GM23338 (cell line): ENCODE data around the gene LTBP4. TPM values are rescaled to one million over a fixed set of nuclear protein-coding genes. Genes with fewer than 3 reads are reported as not detected.

Experiments
- ATAC-seq: fragments of 200-7000 bp; cut with Tn5 transposase; 3 replicates; pipeline ENCODE4 v1.9.1; 2020
- DNase-seq: peaks from one replicate; pipeline ENCODE4 v3.0.0-alpha.2; 2015; ENCODE audit warnings: low spot score
- H2AFZ ChIP-seq: fragments of 200-600 bp; sonication (generic); 2 replicates; pipeline ENCODE4 v1.8.0; 2016; ENCODE audit warnings: antibody characterized with exemption, mild to moderate bottlenecking, moderate library complexity
- H3F3A ChIP-seq: fragments of 200-600 bp; sonication (generic); replicated peaks from 2 replicates; pipeline ENCODE4 v1.8.0; 2017; ENCODE audit warnings: antibody characterized with exemption, mixed run types, low read depth
- H3K27ac ChIP-seq: fragments of 200-600 bp; sonication (generic); 2 replicates; pipeline ENCODE4 v1.6.1; 2016; ENCODE audit warnings: low read depth
- H3K27me3 ChIP-seq: fragments of 200-600 bp; sonication (generic); 2 replicates; pipeline ENCODE4 v1.8.0; 2016; ENCODE audit warnings: mild to moderate bottlenecking, mixed run types, moderate library complexity; ENCODE audit not compliant: insufficient read depth
- H3K36me3 ChIP-seq: fragments of 200-600 bp; sonication (generic); 2 replicates; pipeline ENCODE4 v1.8.0; 2016; ENCODE audit warnings: mild to moderate bottlenecking; ENCODE audit not compliant: insufficient read depth
- H3K4me1 ChIP-seq: fragments of 200-600 bp; sonication (generic); 2 replicates; pipeline ENCODE4 v1.8.0; 2016; ENCODE audit warnings: mild to moderate bottlenecking, moderate library complexity; ENCODE audit not compliant: insufficient read depth
- H3K4me2 ChIP-seq: fragments of 200-600 bp; sonication (generic); 2 replicates; pipeline ENCODE4 v1.7.1; 2017; ENCODE audit warnings: mixed run types
- H3K4me3 ChIP-seq: fragments of 200-600 bp; sonication (generic); 2 replicates; pipeline ENCODE4 v1.6.1; 2016; ENCODE audit warnings: mixed run types
- H3K79me2 ChIP-seq: fragments of 200-600 bp; sonication (generic); replicated peaks from 2 replicates; pipeline ENCODE4 v1.8.0; 2017; ENCODE audit warnings: mild to moderate bottlenecking; ENCODE audit not compliant: insufficient read depth
- H3K9me2 ChIP-seq: fragments of 200-600 bp; sonication (generic); 2 replicates; pipeline ENCODE4 v1.8.0; 2017; ENCODE audit not compliant: insufficient read depth
- H4K20me1 ChIP-seq: fragments of 200-600 bp; sonication (generic); replicated peaks from 2 replicates; pipeline ENCODE4 v1.8.0; 2017; ENCODE audit warnings: mild to moderate bottlenecking; ENCODE audit not compliant: insufficient read depth
- H3K27ac Mint-ChIP-seq: 2 replicates; pipeline ENCODE4 v1.8.0; 2020; ENCODE audit warnings: inconsistent platforms, mild to moderate bottlenecking, moderate library complexity, mixed read lengths
- H3K27me3 Mint-ChIP-seq: 3 replicates; pipeline ENCODE4 v1.8.0; 2022; ENCODE audit warnings: low read depth, mild to moderate bottlenecking, moderate library complexity, mixed read lengths, inconsistent platforms; ENCODE audit not compliant: insufficient read depth, poor library complexity
- H3K36me3 Mint-ChIP-seq: 3 replicates; pipeline ENCODE4 v1.8.0; 2021; ENCODE audit warnings: low read depth, mild to moderate bottlenecking, inconsistent platforms, moderate library complexity, mixed read lengths
- H3K4me1 Mint-ChIP-seq: 3 replicates; pipeline ENCODE4 v1.8.0; 2020; ENCODE audit warnings: mild to moderate bottlenecking, inconsistent platforms, mixed read lengths
- H3K4me3 Mint-ChIP-seq: 3 replicates; pipeline ENCODE4 v1.8.0; 2021; ENCODE audit warnings: moderate library complexity, mild to moderate bottlenecking, inconsistent platforms, mixed read lengths
- H3K9me3 Mint-ChIP-seq: 3 replicates; pipeline ENCODE4 v1.8.0; 2020; ENCODE audit warnings: moderate library complexity, mild to moderate bottlenecking, inconsistent platforms, mixed read lengths
- CTCF ChIP-seq, 2 experiments: fragments of 200-600 bp in 1 of 2; sonication (generic) in 1 of 2; conservative IDR thresholded peaks; 2 replicates each; pipeline versions ENCODE4 v1.5.1 to v1.6.1; 2016 to 2017; ENCODE audit warnings: antibody characterized with exemption in 2 of 2, low read depth in 2 of 2, mild to moderate bottlenecking in 2 of 2, moderate library complexity in 1 of 2
- REST ChIP-seq: IDR thresholded peaks from one replicate; pipeline ENCODE4 v1.6.1; 2018; ENCODE audit warnings: antibody characterized with exemption; ENCODE audit not compliant: unreplicated experiment
- ZNF462 ChIP-seq: fragments of 250-450 bp; sonication (Bioruptor Pico); IDR thresholded peaks from 2 replicates; pipeline ENCODE4 v1.5.0; 2020; ENCODE audit warnings: mild to moderate bottlenecking, moderate library complexity
- polyA plus RNA-seq: library from polyadenylated mRNA; unstranded; fragments of >200 nt; fragmentation: Nextera tagmentation; extraction: Ambion mirVana; gene quantifications from 2 replicates; pipeline ENCODE4 v1.2.1, GENCODE V29; 2016
- total RNA-seq: library from RNA; depleted of rRNA; stranded (reverse); fragments of >200 nt; shearing (Covaris generic); gene quantifications from 2 replicates; pipeline ENCODE4 v1.2.3, GENCODE V29; 2014

The LTBP4 gene
- total and polyA plus RNA-seq, 2 experiments from 2014 or later, result 50.3 to 65.0 TPM

DNA sequence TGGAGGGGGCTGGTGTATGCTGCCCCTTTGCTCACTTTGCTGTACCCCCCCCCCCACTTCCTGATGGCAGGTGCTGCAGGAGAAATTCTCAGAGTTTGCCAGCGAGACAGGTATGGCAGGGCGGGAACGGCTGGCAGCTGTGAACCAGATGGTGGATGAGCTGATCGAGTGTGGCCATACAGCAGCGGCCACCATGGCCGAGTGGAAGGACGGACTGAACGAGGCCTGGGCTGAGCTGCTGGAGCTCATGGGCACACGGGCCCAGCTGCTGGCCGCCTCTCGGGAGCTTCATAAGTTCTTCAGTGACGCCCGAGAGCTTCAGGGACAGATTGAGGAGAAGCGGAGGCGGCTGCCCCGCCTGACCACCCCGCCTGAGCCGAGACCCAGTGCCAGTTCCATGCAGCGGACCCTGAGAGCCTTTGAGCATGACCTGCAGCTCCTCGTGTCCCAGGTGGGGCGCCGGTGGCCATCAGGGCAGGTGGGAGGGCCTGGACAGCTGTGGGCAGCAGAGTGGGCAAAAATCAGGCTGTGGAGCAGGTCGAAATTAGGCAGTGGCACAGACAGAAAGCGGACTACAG lies 44.1 kb upstream of the LTBP4 start:
- Histone ChIP-seq H3K79me2 (no peaks in the 10 kb centered on the region), H3K4me3 (no peak overlapping the region), H4K20me1 (no peaks in the 10 kb centered on the region), H3K9me2 (no peaks in the 10 kb centered on the region), H3F3A (peaks cover 9% of the 10 kb centered on the region), H3K27ac (no peak overlapping the region), H3K4me2 (no peak overlapping the region), H2AFZ (no peak overlapping the region), H3K27me3 (peaks cover 61% of the 10 kb centered on the region), H3K4me1 (no peaks in the 10 kb centered on the region; the same call in 1 of the 2 replicates), H3K36me3 (no peaks in the 10 kb centered on the region)
- H3K4me1 Mint-ChIP-seq, result peaks cover 9% of the 10 kb centered on the region
- peaks cover 44% of the 10 kb centered on the region for H3K27me3 Mint-ChIP-seq
- no peak overlapping the region for H3K4me3 Mint-ChIP-seq
- DNase-seq, result no peak
- H3K9me3 Mint-ChIP-seq, result no peaks in the 10 kb centered on the region; the same call in 1 of the 3 replicates
- no peak for TF ChIP-seq ZNF462 (CRISPR knock-in tag)
- no peak for TF ChIP-seq REST
- TF ChIP-seq CTCF (conservative IDR thresholded peaks at IDR 0.05; ENCODE audit: low read depth in 2 of 2), result no peak
- H3K36me3 Mint-ChIP-seq, result no peaks in the 10 kb centered on the region; the same call in 2 of the 3 replicates
- ATAC-seq, result no peak
- H3K27ac Mint-ChIP-seq, result no peak overlapping the region
